Sigmoid colon (tissue), 7 donors: Measurements from ENCODE around the gene SMIM28. TPM values are rescaled to one million over a fixed set of nuclear protein-coding genes. Genes with fewer than 3 reads are reported as not detected.

Experiments used
- DNase-seq: peaks from one replicate; pipeline ENCODE4 v3.0.0-alpha.2; 2019
- H3K27ac ChIP-seq, 4 donors: fragments of 200-600 bp; sonication (generic); one replicate each; pipeline ENCODE4 v1.5.1; 2016 to 2019; ENCODE audit warnings: mild to moderate bottlenecking in 1 of 4
- H3K27me3 ChIP-seq, 3 donors: fragments of 200-600 bp; sonication (generic); one replicate each; pipeline ENCODE4 v1.5.1; 2019; ENCODE audit warnings: mild to moderate bottlenecking in 1 of 3
- H3K36me3 ChIP-seq, 4 donors: fragments of 200-600 bp; sonication (generic); one replicate each; pipeline ENCODE4 v1.5.1; 2016 to 2019
- H3K4me1 ChIP-seq, 4 donors: fragments of 200-600 bp; sonication (generic); one replicate each; pipeline ENCODE4 v1.5.1; 2017 to 2019
- H3K4me3 ChIP-seq, 4 donors: fragments of 200-600 bp; sonication (generic); one replicate each; pipeline ENCODE4 v1.5.1; 2017 to 2019; ENCODE audit warnings: mild to moderate bottlenecking in 2 of 4, moderate library complexity in 1 of 4
- H3K9me3 ChIP-seq, 4 donors: fragments of 200-600 bp in 3 of 4; sonication (generic) in 3 of 4; one replicate each; pipeline versions ENCODE4 v1.5.1 to v1.6.1; 2013 to 2019
- CTCF ChIP-seq, 4 experiments: fragments of 450-650 bp in 3 of 4; fragments of 200-600 bp in 1 of 4; IDR thresholded peaks; one replicate each; pipeline ENCODE4 v1.5.1; 2016 to 2019; ENCODE audit warnings: antibody characterized with exemption in 4 of 4, mild to moderate bottlenecking in 3 of 4, moderate library complexity in 2 of 4
- EP300 ChIP-seq, 4 donors: sonication (generic); formaldehyde crosslinking; IDR thresholded peaks; one replicate each; pipeline ENCODE4 v1.6.1; 2017; ENCODE audit warnings: antibody characterized with exemption in 4 of 4
- POLR2A ChIP-seq, 2 donors: fragments of 450-650 bp; IDR thresholded peaks; one replicate each; pipeline ENCODE4 v1.6.1; 2016; ENCODE audit warnings: antibody characterized with exemption in 2 of 2, mild to moderate bottlenecking in 2 of 2, moderate library complexity in 2 of 2
- POLR2AphosphoS5 ChIP-seq, 4 donors: sonication (generic); formaldehyde crosslinking; IDR thresholded peaks; one replicate each; pipeline ENCODE4 v1.6.1; 2017; ENCODE audit warnings: antibody characterized with exemption in 4 of 4
- WGBS, 2 donors: extraction: QIAGEN DNeasy Blood & Tissue Kit; methylation state at CpG; one replicate each; pipeline ENCODE4 v1.1.7; 2013; 5-methylcytosine and 5-hydroxymethylcytosine counted together
- intact Hi-C: fragments of 100-400 bp; cut with DNase I; formaldehyde crosslinking; loops from one replicate; pipeline ENCODE4 v1.15.1; 2023
- polyA plus RNA-seq, 3 donors: library from polyadenylated mRNA; stranded (reverse); fragments of 200-250 nt; gene quantifications; one replicate each; pipeline ENCODE4 v1.2.3, GENCODE V29; 2013
- total RNA-seq, 4 donors: library from RNA; depleted of rRNA; stranded (reverse); fragments of >200 nt; gene quantifications; one replicate each; pipeline ENCODE4 v1.1.0, GENCODE V29; 2016
- donor health status: healthy with polysubstance abuse.
- donor health status: Bipolar disorder and iron deficiency.
- donor health status: healthy.

The SMIM28 gene
- total and polyA plus RNA-seq, 7 donors = 0.66 to 5.3 (median 4.6) TPM; not detected in 2

GRCh38 chr6:138334000-138334399, 43.7 kb upstream of the SMIM28 start:
- no peak overlapping the region for H3K27ac ChIP-seq
- 93 to 94% methylated on average over 14 of the region's 14 CpGs for WGBS, 2 donors
- DNase-seq = no peak
- no peaks in the 10 kb centered on the region for H3K4me1 ChIP-seq
- no peaks in the 10 kb centered on the region for H3K27me3 ChIP-seq
- H3K9me3 ChIP-seq = no peaks in the 10 kb centered on the region
- H3K36me3 ChIP-seq = no peaks in the 10 kb centered on the region
- TF ChIP-seq POLR2A (IDR thresholded peaks at IDR 0.05) (no peak), EP300 (IDR thresholded peaks at IDR 0.05) (no peak), POLR2AphosphoS5 (IDR thresholded peaks at IDR 0.05) (no peak), CTCF (IDR thresholded peaks at IDR 0.05) (no peak)
- intact Hi-C loops = no loop called here
- no peak overlapping the region for H3K4me3 ChIP-seq

- intact Hi-C loops = no loop called here
- Histone ChIP-seq H3K4me3 (no peak overlapping the region), H3K9me3 (no peaks in the 10 kb centered on the region), H3K27me3 (no peaks in the 10 kb centered on the region), H3K36me3 (no peaks in the 10 kb centered on the region), H3K4me1 (no peaks in the 10 kb centered on the region), H3K27ac (no peak overlapping the region)
- TF ChIP-seq POLR2AphosphoS5 (IDR thresholded peaks at IDR 0.05) = no peak
- TF ChIP-seq CTCF (IDR thresholded peaks at IDR 0.05) = no peak
- no peak for TF ChIP-seq POLR2A (IDR thresholded peaks at IDR 0.05)
- no peak for TF ChIP-seq EP300 (IDR thresholded peaks at IDR 0.05)
- WGBS, 2 donors = 96% methylated on average over 14 of the region's 14 CpGs
- no peak for DNase-seq
These were observed 42.7 kb upstream of the SMIM28 start for GRCh38 chr6:138334963-138335362.

GRCh38 chr6:138336221-138336620, 41.5 kb upstream of the SMIM28 start:
- no peaks in the 10 kb centered on the region for H3K4me1 ChIP-seq
- H3K36me3 ChIP-seq = no peaks in the 10 kb centered on the region
- no peaks in the 10 kb centered on the region for H3K9me3 ChIP-seq
- H3K4me3 ChIP-seq = no peak overlapping the region
- no peak overlapping the region for H3K27ac ChIP-seq
- intact Hi-C loops = no loop called here
- no peak for DNase-seq
- 92 to 95% methylated on average over 8 of the region's 8 CpGs for whole genome bisulfite sequencing, 2 donors
- TF ChIP-seq EP300 (IDR thresholded peaks at IDR 0.05) (no peak), CTCF (IDR thresholded peaks at IDR 0.05) (no peak), POLR2A (IDR thresholded peaks at IDR 0.05) (no peak), POLR2AphosphoS5 (IDR thresholded peaks at IDR 0.05) (no peak)
- no peaks in the 10 kb centered on the region for H3K27me3 ChIP-seq

GRCh38 chr6:138337076-138337475, 40.6 kb upstream of the SMIM28 start:
- intact Hi-C loops = no loop called here
- TF ChIP-seq EP300 (IDR thresholded peaks at IDR 0.05) = no peak
- Histone ChIP-seq H3K4me3 (no peak overlapping the region), H3K27ac (no peak overlapping the region), H3K36me3 (no peaks in the 10 kb centered on the region), H3K4me1 (no peaks in the 10 kb centered on the region), H3K9me3 (no peaks in the 10 kb centered on the region), H3K27me3 (no peaks in the 10 kb centered on the region)
- WGBS, 2 donors = 94 to 96% methylated on average over 4 of the region's 4 CpGs
- no peak for DNase-seq

- H3K4me1 ChIP-seq = no peaks in the 10 kb centered on the region
These were observed 38.7 kb upstream of the SMIM28 start for GRCh38 chr6:138339024-138339423.

More at GRCh38 chr6:138339024-138339423, 38.7 kb upstream of the SMIM28 start:
- H3K4me3 ChIP-seq = no peak overlapping the region
- WGBS, 2 donors = 71 to 86% methylated on average over 1 of the region's 1 CpG
- no peaks in the 10 kb centered on the region for H3K9me3 ChIP-seq
- DNase-seq = no peak
- H3K27me3 ChIP-seq = no peaks in the 10 kb centered on the region
- no peaks in the 10 kb centered on the region for H3K36me3 ChIP-seq
- intact Hi-C loops = no loop called here
- TF ChIP-seq POLR2A (IDR thresholded peaks at IDR 0.05) (no peak), POLR2AphosphoS5 (IDR thresholded peaks at IDR 0.05) (no peak), EP300 (IDR thresholded peaks at IDR 0.05) (no peak), CTCF (IDR thresholded peaks at IDR 0.05) (no peak)
- H3K27ac ChIP-seq = no peak overlapping the region
